ENCODE data around the gene CYP2W1.

Gene CYP2W1

GRCh38 chr7:1012004-1012715, 29.2 kb downstream of the CYP2W1 start:
- H3K27ac ChIP-seq, result no peak overlapping the region
- TF ChIP-seq, protein P1, sequence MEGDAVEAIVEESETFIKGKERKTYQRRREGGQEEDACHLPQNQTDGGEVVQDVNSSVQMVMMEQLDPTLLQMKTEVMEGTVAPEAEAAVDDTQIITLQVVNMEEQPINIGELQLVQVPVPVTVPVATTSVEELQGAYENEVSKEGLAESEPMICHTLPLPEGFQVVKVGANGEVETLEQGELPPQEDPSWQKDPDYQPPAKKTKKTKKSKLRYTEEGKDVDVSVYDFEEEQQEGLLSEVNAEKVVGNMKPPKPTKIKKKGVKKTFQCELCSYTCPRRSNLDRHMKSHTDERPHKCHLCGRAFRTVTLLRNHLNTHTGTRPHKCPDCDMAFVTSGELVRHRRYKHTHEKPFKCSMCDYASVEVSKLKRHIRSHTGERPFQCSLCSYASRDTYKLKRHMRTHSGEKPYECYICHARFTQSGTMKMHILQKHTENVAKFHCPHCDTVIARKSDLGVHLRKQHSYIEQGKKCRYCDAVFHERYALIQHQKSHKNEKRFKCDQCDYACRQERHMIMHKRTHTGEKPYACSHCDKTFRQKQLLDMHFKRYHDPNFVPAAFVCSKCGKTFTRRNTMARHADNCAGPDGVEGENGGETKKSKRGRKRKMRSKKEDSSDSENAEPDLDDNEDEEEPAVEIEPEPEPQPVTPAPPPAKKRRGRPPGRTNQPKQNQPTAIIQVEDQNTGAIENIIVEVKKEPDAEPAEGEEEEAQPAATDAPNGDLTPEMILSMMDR (IDR thresholded peaks at IDR 0.05), result no peak
- DNase-seq (ENCODE audit: low spot score), result no peak
- no peak overlapping the region for H3K4me3 ChIP-seq

- TF ChIP-seq, protein P1 (IDR thresholded peaks at IDR 0.05), result no peak
- no peak for DNase-seq (ENCODE audit: low spot score)
- H3K4me3 ChIP-seq, result no peak overlapping the region
- no peak overlapping the region for H3K27ac ChIP-seq
Measured at GRCh38 chr7:1012716-1013095, 29.7 kb downstream of the CYP2W1 start.

DNA sequence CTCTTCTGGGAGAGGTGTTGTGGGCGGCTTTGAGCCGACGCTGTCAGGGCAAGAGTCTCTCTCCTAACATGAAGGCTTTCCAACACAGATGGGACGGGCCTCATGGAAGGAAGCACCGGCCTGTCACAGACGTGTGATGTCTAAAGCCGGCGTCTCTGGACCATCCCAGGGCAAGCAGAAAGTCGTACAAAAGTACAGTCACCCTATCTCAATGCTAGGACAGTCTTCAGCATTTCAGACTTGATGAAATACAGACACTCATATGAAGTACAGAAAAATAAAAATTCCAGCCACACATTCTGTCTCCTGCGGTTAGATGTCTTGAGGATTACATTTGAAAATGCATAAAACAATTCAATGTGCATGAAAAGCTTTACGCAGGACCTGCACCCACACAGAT, 30.6 kb downstream of the CYP2W1 start:
- TF ChIP-seq, protein P1 (IDR thresholded peaks at IDR 0.05), result no peak
- no peak overlapping the region for H3K4me3 ChIP-seq
- no peak overlapping the region for H3K27ac ChIP-seq
- no peak for DNase-seq (ENCODE audit: low spot score)

DNA sequence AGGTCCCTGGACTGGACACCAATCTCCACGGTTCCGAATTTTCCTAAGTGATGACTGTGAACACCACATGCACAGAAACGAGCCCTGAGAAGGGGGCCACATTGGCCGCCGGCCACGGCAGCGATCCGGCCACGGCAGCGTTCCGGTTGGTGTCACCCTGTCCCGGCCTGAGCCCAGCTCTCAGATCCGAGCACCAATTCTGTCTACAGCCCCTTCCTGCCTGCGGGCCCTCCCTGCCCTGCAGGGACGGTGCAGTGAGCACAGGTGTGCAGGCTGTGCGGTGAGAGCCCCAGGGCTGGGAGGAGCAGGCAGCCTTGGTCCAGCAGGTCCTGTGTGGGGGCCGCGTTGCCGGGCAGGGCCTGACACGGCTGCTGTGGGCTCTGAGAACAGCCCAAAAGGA, 31.7 kb downstream of the CYP2W1 start:
- H3K4me3 ChIP-seq, result no peak overlapping the region
- no peak for DNase-seq (ENCODE audit: low spot score)
- no peak overlapping the region for H3K27ac ChIP-seq

GRCh38 chr7:1015196-1016121, 32.5 kb downstream of the CYP2W1 start:
- Histone ChIP-seq H3K27ac (no peak overlapping the region), H3K4me3 (no peak overlapping the region)
- TF ChIP-seq, protein P1 (IDR thresholded peaks at IDR 0.05), result no peak
- no peak for DNase-seq (ENCODE audit: low spot score)

More for the DNA sequence above, 31.7 kb downstream of the CYP2W1 start:
- TF ChIP-seq, protein P1 (IDR thresholded peaks at IDR 0.05), result no peak

DNA sequence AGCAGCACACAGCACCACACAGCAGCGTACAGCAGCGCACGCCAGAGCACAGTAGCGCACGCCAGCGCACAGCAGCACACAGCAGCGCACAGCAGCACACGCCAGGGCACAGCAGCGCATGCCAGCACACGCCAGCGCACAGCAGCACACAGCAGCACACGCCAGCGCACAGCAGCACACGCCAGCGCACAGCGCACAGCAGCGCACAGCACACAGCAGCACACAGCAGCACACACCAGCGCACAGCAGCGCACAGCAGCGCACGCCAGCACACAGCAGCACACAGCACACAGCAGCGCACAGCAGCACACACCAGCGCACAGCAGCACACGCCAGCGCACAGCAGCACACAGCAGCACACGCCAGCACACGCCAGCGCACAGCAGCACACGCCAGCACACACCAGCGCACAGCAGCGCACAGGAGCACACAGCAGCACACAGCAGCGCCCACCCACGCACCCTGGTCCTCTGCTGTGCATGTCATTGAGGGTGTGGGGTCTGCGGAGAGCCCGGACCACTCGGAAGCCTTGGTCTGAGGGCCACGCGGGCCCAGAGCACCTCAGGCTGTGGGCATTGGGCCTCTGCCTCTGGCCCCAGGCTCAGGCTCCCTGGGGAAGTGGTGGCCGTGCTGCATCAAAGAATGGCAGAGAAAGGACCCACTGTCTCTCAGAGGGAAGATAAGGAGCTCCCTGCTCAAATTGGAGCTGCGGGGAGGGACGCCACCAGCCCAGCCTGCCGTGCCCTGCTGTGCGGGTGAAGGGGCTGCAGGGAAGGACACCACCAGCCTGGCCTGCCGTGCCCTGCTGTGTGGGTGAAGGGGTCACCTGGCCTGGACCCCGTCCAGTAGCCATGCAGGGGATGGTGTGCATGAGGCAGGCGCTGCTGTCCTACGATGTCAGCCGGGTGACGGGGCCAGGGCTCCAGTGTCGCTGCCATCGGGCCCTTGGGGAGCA, 33.9 kb downstream of the CYP2W1 start:
- Histone ChIP-seq H3K4me3 (no peak overlapping the region), H3K27ac (no peak overlapping the region)
- no peak for DNase-seq (ENCODE audit: low spot score)
- TF ChIP-seq, protein P1 (IDR thresholded peaks at IDR 0.05), result no peak
